Measurements from ENCODE around the gene HOXC11.

HOXC11 gene

GRCh38 chr12:53972722-53973235 lies at the start of gene HOXC11:
Gene HOXC11 (plus strand): TSS chr12:53973126. CDS start chr12:53973242, 116 bp downstream.
- DNase-seq, result no peak

DNA sequence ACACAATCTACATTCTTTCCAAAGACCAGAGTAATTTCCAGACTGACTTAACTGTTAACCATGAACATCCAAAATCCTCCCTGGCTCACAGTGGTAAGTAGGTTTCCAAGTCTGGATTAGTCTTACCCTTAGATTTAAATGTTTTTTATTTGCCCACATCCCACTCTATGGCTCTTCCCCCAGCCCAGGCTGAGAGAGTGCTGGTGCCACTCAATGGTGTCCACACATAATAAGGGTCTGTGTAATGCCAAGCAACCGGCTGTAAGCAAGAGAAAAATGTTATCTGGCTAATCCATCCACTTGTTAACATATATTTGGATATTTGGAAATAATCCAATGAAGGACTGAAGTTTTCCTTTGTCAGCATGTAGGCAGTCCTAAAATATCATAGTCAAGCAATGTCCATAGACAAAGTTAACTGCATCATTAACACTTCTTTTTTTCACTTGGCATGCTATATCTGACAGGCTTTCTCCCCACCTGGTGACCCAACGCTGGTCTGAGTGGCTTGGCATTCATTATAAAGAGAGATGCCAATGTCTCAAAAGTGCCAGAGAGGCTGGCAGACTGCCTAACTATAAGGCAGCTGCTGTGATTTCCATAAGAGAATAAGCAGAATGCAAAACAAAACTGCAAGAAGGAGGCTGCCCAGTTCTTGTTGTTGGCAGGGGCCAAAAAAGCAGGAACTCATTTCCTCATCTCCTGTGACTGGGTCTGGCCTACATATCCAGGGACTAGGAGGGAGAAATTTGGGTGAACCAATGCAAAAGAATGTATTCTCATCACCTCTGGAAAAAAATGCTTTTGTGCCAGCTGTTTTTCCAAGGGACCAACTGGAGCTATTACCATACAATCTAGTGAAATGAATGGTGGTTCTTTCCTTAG lies 48.2 kb upstream of the HOXC11 start:
- DNase-seq, result no peak

GRCh38 chr12:53927220-53928029 lies 45.5 kb upstream of the HOXC11 start:
- DNase-seq, result no peak

- DNase-seq, result no peak
Observed at GRCh38 chr12:53928054-53928835, 44.7 kb upstream of the HOXC11 start.

- no peak for DNase-seq
Observed at GRCh38 chr12:53929527-53929926, 43.4 kb upstream of the HOXC11 start.

GRCh38 chr12:53930591-53931255 lies 42.2 kb upstream of the HOXC11 start:
- no peak for DNase-seq

GRCh38 chr12:53931844-53932581 lies 40.9 kb upstream of the HOXC11 start:
- no peak for DNase-seq

- DNase-seq, result no peak
Observed at GRCh38 chr12:53932915-53933314, 40.0 kb upstream of the HOXC11 start.

- DNase-seq, result peak in 2 of 3 experiments; percentile 17 to 27
Observed at GRCh38 chr12:53935383-53936341, 37.3 kb upstream of the HOXC11 start.

- DNase-seq, result no peak
Observed at GRCh38 chr12:53937099-53937498, 35.8 kb upstream of the HOXC11 start.

GRCh38 chr12:53937596-53938325 lies 35.2 kb upstream of the HOXC11 start:
- DNase-seq, result peak in 1 of 3 experiments; percentile 25

GRCh38 chr12:53938326-53939140 lies 34.4 kb upstream of the HOXC11 start, which contains the start of gene HOXC13:
Gene HOXC13 (plus strand): TSS chr12:53938831. CDS start chr12:53938907, 76 bp downstream.
- peak; percentile 100 for DNase-seq

DNA sequence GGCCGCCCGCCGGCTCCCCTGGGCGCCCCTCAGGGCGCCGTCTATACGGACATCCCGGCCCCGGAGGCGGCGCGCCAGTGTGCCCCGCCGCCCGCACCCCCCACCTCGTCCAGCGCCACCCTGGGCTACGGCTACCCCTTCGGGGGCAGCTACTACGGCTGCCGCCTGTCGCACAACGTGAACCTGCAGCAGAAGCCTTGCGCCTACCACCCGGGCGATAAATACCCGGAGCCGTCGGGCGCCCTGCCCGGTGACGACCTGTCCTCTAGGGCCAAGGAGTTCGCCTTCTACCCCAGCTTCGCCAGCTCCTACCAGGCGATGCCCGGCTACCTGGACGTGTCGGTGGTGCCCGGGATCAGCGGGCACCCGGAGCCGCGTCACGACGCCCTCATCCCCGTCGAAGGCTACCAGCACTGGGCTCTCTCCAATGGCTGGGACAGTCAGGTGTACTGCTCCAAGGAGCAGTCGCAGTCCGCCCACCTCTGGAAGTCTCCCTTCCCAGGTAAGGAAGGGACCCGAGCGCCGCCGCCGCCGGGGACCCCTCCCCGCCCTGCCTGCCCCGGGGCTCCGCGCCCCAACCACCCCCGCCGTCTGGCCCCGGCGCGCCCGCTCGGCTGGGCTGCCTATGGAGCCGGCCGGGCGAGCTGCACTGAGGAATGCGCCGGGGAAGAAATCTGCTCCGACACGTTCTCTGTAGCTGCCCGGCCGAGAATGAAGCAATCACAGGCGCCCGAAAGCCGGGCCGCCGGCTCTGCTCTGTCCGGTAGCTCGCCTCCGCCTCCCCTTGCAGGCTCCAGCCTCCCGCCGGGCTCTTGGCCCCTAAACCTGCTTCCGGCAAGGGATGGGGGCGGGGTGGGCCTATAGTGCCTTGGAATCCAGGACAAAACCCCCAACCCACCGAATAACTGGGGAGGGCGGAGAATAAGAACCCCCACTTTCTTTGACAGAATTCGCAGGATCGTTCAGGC lies 33.5 kb upstream of the HOXC11 start:
- DNase-seq, result peak in 2 of 3 experiments; percentile 52 to 70

GRCh38 chr12:53940443-53941014 lies 32.4 kb upstream of the HOXC11 start:
- DNase-seq, result no peak

- no peak for DNase-seq
Observed at GRCh38 chr12:53941187-53941586, 31.7 kb upstream of the HOXC11 start.

GRCh38 chr12:53941750-53942149 lies 31.2 kb upstream of the HOXC11 start:
- DNase-seq, result no peak

All from NCI-H1417 (cell line).